IMR-90 (cell line): ENCODE data around the gene ARL10.

ENCODE experiments used
- BHLHE40 ChIP-seq: fragments of 150-350 bp; IDR thresholded peaks from 2 replicates; pipeline ENCODE4 v1.6.1; 2016; ENCODE audit warnings: mild to moderate bottlenecking, low read depth, low read length
- CEBPB ChIP-seq: IDR thresholded peaks from 2 replicates; pipeline ENCODE4 v1.6.1; 2012; ENCODE audit warnings: low read depth, low read length, improper control_type of control experiment
- CTCF ChIP-seq: conservative IDR thresholded peaks from 2 replicates; pipeline ENCODE4 v1.5.1; 2012; ENCODE audit warnings: mild to moderate bottlenecking, low read depth, low read length, improper control_type of control experiment
- MAFK ChIP-seq: IDR thresholded peaks from 2 replicates; pipeline ENCODE4 v1.6.1; 2012; ENCODE audit warnings: low read depth, low read length, improper control_type of control experiment
- MXI1 ChIP-seq: IDR thresholded peaks from 2 replicates; pipeline ENCODE4 v1.6.1; 2012; ENCODE audit warnings: low read depth, mild to moderate bottlenecking, low read length, moderate library complexity, borderline replicate concordance
- POLR2A ChIP-seq: IDR thresholded peaks from 2 replicates; pipeline ENCODE4 v1.6.1; 2012; ENCODE audit warnings: mild to moderate bottlenecking, low read depth, low read length
- RAD21 ChIP-seq: IDR thresholded peaks from 2 replicates; pipeline ENCODE4 v1.6.1; 2012; ENCODE audit warnings: low read length, improper control_type of control experiment
- RFX5 ChIP-seq: IDR thresholded peaks from 2 replicates; pipeline ENCODE4 v1.8.0; 2012; ENCODE audit warnings: low read depth, mild to moderate bottlenecking, low read length, moderate library complexity
- SMC3 ChIP-seq: fragments of 150-350 bp; IDR thresholded peaks from 2 replicates; pipeline ENCODE4 v1.6.1; 2016; ENCODE audit warnings: low read depth, mild to moderate bottlenecking, antibody characterized with exemption, low read length, moderate library complexity
- USF2 ChIP-seq: fragments of 150-350 bp; IDR thresholded peaks from 2 replicates; pipeline ENCODE4 v1.6.1; 2017; ENCODE audit warnings: mild to moderate bottlenecking, antibody characterized with exemption, low read length, low read depth

GRCh38 chr5:176413709-176414191, 48.5 kb downstream of the ARL10 start:
- TF ChIP-seq MAFK (peak; percentile 18; the same call in 1 of the 2 replicates), POLR2A (no peak), CTCF (no peak), CEBPB (no peak), BHLHE40 (no peak), RFX5 (no peak), RAD21 (no peak), USF2 (no peak), SMC3 (no peak), MXI1 (no peak)
